ENCODE measurements around the gene SRSF8. TPM values are rescaled to one million over a fixed set of nuclear protein-coding genes. Genes with fewer than 3 reads are reported as not detected.

SRSF8 gene
- total RNA-seq, 1 experiment from 2014 or later: 40.6 TPM

GRCh38 chr11:95054356-95054755 lies 12.4 kb upstream of the SRSF8 start:
- Histone ChIP-seq H3K9me3 (ENCODE audit: control insufficient read depth, insufficient read depth, low read depth, low read length) (no peaks in the 10 kb centered on the region), H3K27ac (ENCODE audit: low read length) (no peak overlapping the region), H3K36me3 (ENCODE audit: control insufficient read depth, insufficient read depth, low read length) (no peaks in the 10 kb centered on the region), H3K27me3 (ENCODE audit: control insufficient read depth, insufficient read depth, low read length) (peaks cover 15% of the 10 kb centered on the region; the same call in 1 of the 2 replicates), H3K4me3 (ENCODE audit: low read depth in 2 of 2, low read length in 2 of 2) (no peak overlapping the region), H3K4me1 (ENCODE audit: control insufficient read depth, insufficient read depth, low read length) (no peaks in the 10 kb centered on the region)
- POLR2A ChIA-PET: no interaction called here
- CTCF ChIA-PET: no interaction called here
- BruUV-seq (replicated peaks): no TSS peak
- intact Hi-C loops (cut with micrococcal nuclease; ENCODE audit: unreplicated experiment): no loop called here
- DNase-seq (ENCODE audit: low read depth, low spot score) (no peak), ATAC-seq (no peak)
- in situ Hi-C loops (cut with HindIII; ENCODE audit: low pct_unique_long_range_greater_than_20kb, low sequenced_read_pairs): no loop called here
- TF ChIP-seq POLR2AphosphoS5 (IDR thresholded peaks at IDR 0.05; ENCODE audit: low read depth, low read length) (no peak), TCF7L2 (IDR thresholded peaks at IDR 0.05; ENCODE audit: low read depth, low read length) (no peak), REST (IDR thresholded peaks at IDR 0.05; ENCODE audit: insufficient read depth in 1 of 2, low read depth in 2 of 2, low read length in 1 of 2) (no peak), CTCF (IDR thresholded peaks at IDR 0.05) (no peak), SIN3A (IDR thresholded peaks at IDR 0.05; ENCODE audit: borderline replicate concordance, insufficient read depth, low read depth, low read length) (no peak)

GRCh38 chr11:95055283-95055897 lies 11.3 kb upstream of the SRSF8 start:
- no peak for ATAC-seq
- no peaks in the 10 kb centered on the region for H3K36me3 ChIP-seq (ENCODE audit: control insufficient read depth, insufficient read depth, low read length)
- intact Hi-C loops (cut with micrococcal nuclease; ENCODE audit: unreplicated experiment) (no loop called here), in situ Hi-C loops (cut with HindIII; ENCODE audit: low pct_unique_long_range_greater_than_20kb, low sequenced_read_pairs) (no loop called here)
- DNase-seq (ENCODE audit: low read depth, low spot score): no peak
- H3K27ac ChIP-seq (ENCODE audit: low read length): no peak overlapping the region
- CTCF ChIA-PET: no interaction called here
- TF ChIP-seq SIN3A (IDR thresholded peaks at IDR 0.05; ENCODE audit: borderline replicate concordance, insufficient read depth, low read depth, low read length) (no peak), POLR2AphosphoS5 (IDR thresholded peaks at IDR 0.05; ENCODE audit: low read depth, low read length) (no peak), TCF7L2 (IDR thresholded peaks at IDR 0.05; ENCODE audit: low read depth, low read length) (no peak), REST (IDR thresholded peaks at IDR 0.05; ENCODE audit: insufficient read depth in 1 of 2, low read depth in 2 of 2, low read length in 1 of 2) (no peak), CTCF (IDR thresholded peaks at IDR 0.05) (no peak)
- H3K27me3 ChIP-seq (ENCODE audit: control insufficient read depth, insufficient read depth, low read length): peaks cover 15% of the 10 kb centered on the region; the same call in 1 of the 2 replicates
- no peaks in the 10 kb centered on the region for H3K9me3 ChIP-seq (ENCODE audit: control insufficient read depth, insufficient read depth, low read depth, low read length)
- POLR2A ChIA-PET: interaction anchor here (0.6 kb wide), 1 partner anchor 174 kb away, joined by 3 read pairs; no protein-coding TSS in a partner anchor
- H3K4me1 ChIP-seq (ENCODE audit: control insufficient read depth, insufficient read depth, low read length): no peaks in the 10 kb centered on the region
- no TSS peak for BruUV-seq (replicated peaks)
- no peak overlapping the region for H3K4me3 ChIP-seq (ENCODE audit: low read depth in 2 of 2, low read length in 2 of 2)
